Lower lobe of right lung (tissue), 2 donors: Measurements from ENCODE around the gene PSMC1. TPM values are rescaled to one million over a fixed set of nuclear protein-coding genes. Genes with fewer than 3 reads are reported as not detected.

Experiments used
- ATAC-seq, 2 donors: fragments of 200-7000 bp; cut with Tn5 transposase; one replicate each; pipeline ENCODE4 v1.9.1; 2020 to 2022; ENCODE audit warnings: mild to moderate bottlenecking in 2 of 2, moderate library complexity in 2 of 2
- DNase-seq: peaks from one replicate; pipeline ENCODE4 v3.0.0-alpha.2; 2020
- H3K27ac ChIP-seq: fragments of 200-600 bp; one replicate; pipeline ENCODE4 v1.8.0; 2022
- H3K27me3 ChIP-seq: fragments of 200-600 bp; one replicate; pipeline ENCODE4 v1.8.0; 2022; ENCODE audit warnings: low read depth
- H3K36me3 ChIP-seq: fragments of 200-600 bp; one replicate; pipeline ENCODE4 v1.8.0; 2022; ENCODE audit warnings: mild to moderate bottlenecking
- H3K4me1 ChIP-seq: fragments of 200-600 bp; one replicate; pipeline ENCODE4 v1.8.0; 2022
- H3K4me3 ChIP-seq: fragments of 200-600 bp; one replicate; pipeline ENCODE4 v1.8.0; 2022; ENCODE audit warnings: mild to moderate bottlenecking
- H3K9me3 ChIP-seq: fragments of 200-600 bp; one replicate; pipeline ENCODE4 v1.8.0; 2022
- intact Hi-C: fragments of 100-400 bp; cut with DNase I; formaldehyde crosslinking; loops from one replicate; pipeline ENCODE4 v1.11.0; 2022
- total RNA-seq: library from RNA; stranded (reverse); fragmentation: NEBNext Ultra II Directional; extraction: Animal tissue kit (Norgen Biotek cat#: 25700); gene quantifications from one replicate; pipeline ENCODE4 v1.2.1, GENCODE V29; 2021
- TF ChIP-seq, protein P1 (sequence below): fragments of 200-600 bp; IDR thresholded peaks from one replicate; pipeline ENCODE4 v1.8.0; 2022; ENCODE audit warnings: antibody characterized with exemption, mild to moderate bottlenecking
- donor health status: DM: no; HTN: yes; CAD: no; lungs with severe emphysema.

The PSMC1 gene
- total RNA-seq, 1 donor from 2014 or later = 61.7 TPM

- Histone ChIP-seq H3K9me3 (no peaks in the 10 kb centered on the region), H3K36me3 (peaks cover 54% of the 10 kb centered on the region), H3K4me1 (peaks cover 15% of the 10 kb centered on the region), H3K4me3 (no peak overlapping the region), H3K27ac (no peak overlapping the region), H3K27me3 (no peaks in the 10 kb centered on the region)
- DNase-seq (no peak), ATAC-seq (no peak)
- intact Hi-C loops = no loop called here
- TF ChIP-seq, protein P1, sequence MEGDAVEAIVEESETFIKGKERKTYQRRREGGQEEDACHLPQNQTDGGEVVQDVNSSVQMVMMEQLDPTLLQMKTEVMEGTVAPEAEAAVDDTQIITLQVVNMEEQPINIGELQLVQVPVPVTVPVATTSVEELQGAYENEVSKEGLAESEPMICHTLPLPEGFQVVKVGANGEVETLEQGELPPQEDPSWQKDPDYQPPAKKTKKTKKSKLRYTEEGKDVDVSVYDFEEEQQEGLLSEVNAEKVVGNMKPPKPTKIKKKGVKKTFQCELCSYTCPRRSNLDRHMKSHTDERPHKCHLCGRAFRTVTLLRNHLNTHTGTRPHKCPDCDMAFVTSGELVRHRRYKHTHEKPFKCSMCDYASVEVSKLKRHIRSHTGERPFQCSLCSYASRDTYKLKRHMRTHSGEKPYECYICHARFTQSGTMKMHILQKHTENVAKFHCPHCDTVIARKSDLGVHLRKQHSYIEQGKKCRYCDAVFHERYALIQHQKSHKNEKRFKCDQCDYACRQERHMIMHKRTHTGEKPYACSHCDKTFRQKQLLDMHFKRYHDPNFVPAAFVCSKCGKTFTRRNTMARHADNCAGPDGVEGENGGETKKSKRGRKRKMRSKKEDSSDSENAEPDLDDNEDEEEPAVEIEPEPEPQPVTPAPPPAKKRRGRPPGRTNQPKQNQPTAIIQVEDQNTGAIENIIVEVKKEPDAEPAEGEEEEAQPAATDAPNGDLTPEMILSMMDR = no peak
These were observed 47.1 kb downstream of the PSMC1 start for GRCh38 chr14:90303473-90303872.

DNA sequence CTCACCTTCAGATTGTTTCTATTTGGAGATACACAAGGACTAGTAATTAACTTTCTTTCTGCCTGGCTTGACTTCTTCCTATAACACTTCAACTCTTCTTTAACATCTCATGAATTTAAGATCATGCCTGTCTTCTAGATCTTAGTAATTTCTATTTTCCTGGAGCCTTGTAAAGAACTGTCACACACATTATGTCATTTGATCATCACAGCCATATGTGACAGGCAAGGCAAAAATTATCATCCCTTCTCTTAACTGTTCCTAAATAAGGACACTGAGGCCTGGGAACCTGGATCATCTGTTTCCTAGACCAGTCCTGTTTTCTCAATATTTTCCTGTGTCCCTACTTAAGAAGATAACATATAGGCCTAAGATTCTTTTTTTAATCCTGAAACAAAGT is 48.1 kb downstream of the PSMC1 start:
- no peaks in the 10 kb centered on the region for H3K27me3 ChIP-seq
- no peaks in the 10 kb centered on the region for H3K9me3 ChIP-seq
- peaks cover 55% of the 10 kb centered on the region for H3K36me3 ChIP-seq
- no peak overlapping the region for H3K27ac ChIP-seq
- no peak overlapping the region for H3K4me3 ChIP-seq
- TF ChIP-seq, protein P1 = no peak
- no peak for ATAC-seq
- no peak for DNase-seq
- peaks cover 15% of the 10 kb centered on the region for H3K4me1 ChIP-seq
- intact Hi-C loops = no loop called here

- Histone ChIP-seq H3K27me3 (no peaks in the 10 kb centered on the region), H3K27ac (no peak overlapping the region), H3K4me3 (no peak overlapping the region), H3K9me3 (no peaks in the 10 kb centered on the region), H3K4me1 (peaks cover 15% of the 10 kb centered on the region), H3K36me3 (peaks cover 62% of the 10 kb centered on the region)
- ATAC-seq = no peak
- TF ChIP-seq, protein P1 = no peak
- no peak for DNase-seq
- intact Hi-C loops = no loop called here
These were observed 48.8 kb downstream of the PSMC1 start for GRCh38 chr14:90305176-90305601.

- H3K4me1 ChIP-seq = no peaks in the 10 kb centered on the region
- no peak for ATAC-seq
- H3K27ac ChIP-seq = no peak overlapping the region
- no peak overlapping the region for H3K4me3 ChIP-seq
- TF ChIP-seq, protein P1 = no peak
- no peaks in the 10 kb centered on the region for H3K9me3 ChIP-seq
- no peak for DNase-seq
- peaks cover 80% of the 10 kb centered on the region for H3K36me3 ChIP-seq
- no peaks in the 10 kb centered on the region for H3K27me3 ChIP-seq
- intact Hi-C loops = no loop called here
These were observed 52.2 kb downstream of the PSMC1 start for GRCh38 chr14:90308561-90308960.

GRCh38 chr14:90317286-90317685 is 60.9 kb downstream of the PSMC1 start:
- Histone ChIP-seq H3K4me3 (no peak overlapping the region), H3K36me3 (peaks cover 57% of the 10 kb centered on the region), H3K27ac (no peak overlapping the region), H3K4me1 (no peaks in the 10 kb centered on the region), H3K27me3 (no peaks in the 10 kb centered on the region), H3K9me3 (no peaks in the 10 kb centered on the region)
- DNase-seq = no peak
- ATAC-seq = no peak
- intact Hi-C loops = no loop called here
- TF ChIP-seq, protein P1 = no peak

DNA sequence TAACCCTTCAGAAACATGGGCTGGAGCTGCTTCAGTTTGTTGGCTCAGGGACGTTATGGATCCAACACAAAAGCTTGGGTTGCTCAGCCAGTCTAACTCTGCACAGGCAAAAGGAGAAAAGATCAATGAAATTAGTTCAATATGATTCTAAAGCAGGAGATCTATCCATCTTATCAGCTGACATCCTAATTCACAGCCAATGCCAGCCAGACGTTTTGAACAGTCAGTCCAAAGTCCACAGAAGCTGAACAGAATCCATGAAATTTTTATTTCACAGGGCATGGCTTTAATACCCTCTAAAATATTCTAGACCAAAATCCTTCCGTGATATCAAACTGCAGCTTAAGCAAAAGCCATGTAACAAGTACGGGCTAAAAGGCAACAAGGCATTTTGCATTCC is 61.7 kb downstream of the PSMC1 start:
- TF ChIP-seq, protein P1 = no peak
- ATAC-seq (no peak), DNase-seq (no peak)
- Histone ChIP-seq H3K4me1 (no peaks in the 10 kb centered on the region), H3K4me3 (no peak overlapping the region), H3K36me3 (peaks cover 50% of the 10 kb centered on the region), H3K9me3 (no peaks in the 10 kb centered on the region), H3K27me3 (no peaks in the 10 kb centered on the region), H3K27ac (no peak overlapping the region)
- intact Hi-C loops = no loop called here
